GM18870 (cell line): ENCODE results near the gene CHD6.

Experiments
- ATAC-seq: cut with Tn5 transposase; IDR thresholded peaks from one replicate; pipeline ENCODE4 v1.9.1; 2021; ENCODE audit warnings: moderate library complexity; ENCODE audit not compliant: unreplicated experiment

Gene CHD6

DNA sequence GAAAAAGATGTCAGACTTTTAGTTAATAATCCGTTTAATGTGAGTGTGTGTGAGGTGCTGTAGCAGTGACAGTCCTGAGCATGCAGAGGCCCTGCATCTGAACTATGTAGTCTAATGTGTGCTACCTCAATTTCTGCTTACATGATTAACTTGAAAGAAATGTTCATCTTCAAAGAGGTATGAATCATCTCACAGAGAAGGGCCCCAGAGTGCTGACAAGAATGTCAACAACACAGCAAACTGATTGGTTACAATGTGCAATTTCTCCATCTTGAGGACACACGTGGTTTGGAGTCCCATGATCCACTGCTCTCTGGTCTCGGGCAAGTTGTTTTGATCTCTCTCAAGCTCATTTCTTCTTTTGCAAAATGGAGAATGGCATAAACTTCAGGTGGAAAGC, 189.9 kb downstream of the CHD6 start:
- no peak for ATAC-seq

DNA sequence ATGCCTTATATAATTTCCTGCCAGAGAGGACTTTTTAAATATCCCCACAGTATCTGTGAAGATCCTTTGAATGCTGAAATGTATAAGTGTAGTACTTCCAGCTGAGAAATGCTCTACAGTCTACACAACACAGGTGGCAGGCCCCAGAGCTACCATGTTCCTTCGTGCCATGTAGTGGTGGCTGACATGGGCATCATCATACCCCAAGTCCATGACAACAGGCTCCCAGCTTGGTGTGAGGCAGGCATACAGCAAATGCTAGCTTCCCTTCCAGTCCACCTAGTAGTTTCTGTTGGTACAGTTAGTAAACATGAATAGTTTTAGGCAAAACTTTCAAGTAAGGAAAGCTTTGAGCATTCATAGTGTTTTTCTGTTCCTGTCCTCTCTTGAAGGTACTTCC, 190.3 kb downstream of the CHD6 start:
- ATAC-seq: no peak

DNA sequence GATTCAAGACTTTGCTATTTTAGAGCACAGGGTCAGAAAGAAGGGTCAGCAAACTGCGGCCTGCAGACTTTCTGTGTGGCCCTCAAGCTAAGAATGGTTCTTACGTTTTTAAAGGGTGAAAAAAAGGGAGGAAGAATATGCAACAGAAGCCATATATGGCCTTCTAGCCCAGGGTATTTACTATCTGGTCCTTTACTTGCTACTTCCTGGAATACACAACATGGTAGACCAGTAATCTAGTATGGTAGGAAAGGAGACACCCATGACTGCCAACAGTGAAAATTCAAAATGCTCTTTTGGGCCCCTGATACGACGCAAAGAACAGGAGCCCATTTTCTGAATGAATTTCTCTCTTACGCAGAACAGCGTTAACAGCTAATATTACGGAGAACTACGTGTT, 191.2 kb downstream of the CHD6 start:
- ATAC-seq: no peak

DNA sequence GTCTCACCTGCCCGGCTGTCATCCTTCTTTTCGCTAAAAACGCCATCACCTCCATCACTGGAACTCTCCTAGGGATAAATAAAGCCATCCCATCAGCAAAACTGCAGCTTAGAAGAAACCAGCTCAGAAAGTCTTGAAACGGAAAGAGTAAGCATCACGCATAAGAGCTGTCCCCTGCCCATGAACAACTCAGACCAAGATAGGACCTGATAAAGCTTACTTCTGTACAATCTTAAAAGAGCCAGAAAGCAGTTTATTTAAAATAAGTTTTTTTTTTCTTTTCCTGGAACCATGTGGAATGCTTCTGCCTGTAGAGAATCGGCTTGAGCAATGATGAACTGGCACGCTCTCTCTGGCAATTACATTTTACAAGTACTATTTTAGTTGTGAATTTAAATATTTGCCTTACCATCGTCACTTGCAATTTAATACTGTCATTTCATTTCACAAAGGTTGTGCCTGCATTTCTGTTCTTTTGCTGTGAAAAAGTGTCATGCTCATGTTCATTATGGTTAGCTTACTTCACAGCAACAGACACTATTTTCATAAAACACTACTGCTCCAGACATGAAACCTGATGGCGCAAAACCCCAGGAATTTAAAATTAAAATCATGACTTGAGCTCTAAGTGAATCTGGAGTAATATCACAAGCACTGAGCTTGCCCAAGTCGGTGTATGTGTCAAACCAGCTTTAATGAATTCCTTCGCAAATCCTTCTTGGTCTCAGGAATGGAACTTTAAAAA, 191.9 kb downstream of the CHD6 start:
- no peak for ATAC-seq

DNA sequence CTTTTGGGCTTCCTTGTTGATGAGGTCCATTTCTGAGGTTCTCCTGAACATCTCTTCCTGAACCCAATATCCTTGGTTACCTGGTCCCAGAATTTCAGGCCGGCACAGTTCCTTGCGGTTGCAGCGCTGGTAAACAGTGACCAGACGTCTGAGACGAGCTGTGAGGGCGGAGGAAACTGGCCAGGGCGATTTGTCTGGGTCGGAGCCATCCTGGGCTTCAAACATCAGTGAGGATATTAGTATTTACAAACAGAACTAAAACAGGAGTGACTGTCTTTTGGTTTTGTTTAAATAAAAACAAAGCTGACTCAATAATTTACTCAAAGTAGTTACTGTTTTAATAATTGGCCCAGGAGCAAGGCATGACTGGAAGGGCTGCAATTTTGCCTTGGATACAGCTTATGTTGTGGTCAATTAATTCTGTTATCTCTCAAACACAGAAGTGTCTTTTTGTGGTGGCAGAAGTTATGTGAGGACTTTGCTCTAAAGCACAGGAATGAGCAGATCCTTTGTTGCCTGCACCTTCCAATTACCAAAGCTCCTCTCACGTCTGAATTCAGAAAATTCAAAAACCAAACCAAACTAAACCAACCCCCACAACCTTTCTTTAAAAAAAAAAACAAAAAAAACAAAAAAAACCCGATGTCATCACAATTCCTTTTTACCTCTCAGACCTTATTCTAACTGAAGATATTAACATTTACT, 192.8 kb downstream of the CHD6 start:
- ATAC-seq: no peak

DNA sequence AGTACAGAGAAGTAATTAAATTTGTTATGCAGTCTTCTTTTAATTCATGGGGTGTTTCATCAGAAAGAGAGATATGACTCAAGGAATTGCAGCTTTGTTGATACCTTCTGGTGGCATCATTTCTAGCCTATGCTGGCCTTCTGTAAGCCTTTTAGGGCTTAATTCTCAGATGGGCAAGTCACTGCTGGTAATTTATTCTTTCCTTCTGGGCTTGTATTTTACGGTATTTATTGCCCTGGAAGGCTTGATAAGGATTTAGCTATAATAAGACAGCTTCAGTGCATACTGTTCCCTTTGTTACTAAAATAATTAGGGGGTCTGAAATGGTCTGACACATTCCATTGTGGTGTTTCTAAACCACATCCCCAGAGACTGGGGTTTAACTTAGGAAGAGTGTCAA, 193.6 kb downstream of the CHD6 start:
- ATAC-seq: no peak

DNA sequence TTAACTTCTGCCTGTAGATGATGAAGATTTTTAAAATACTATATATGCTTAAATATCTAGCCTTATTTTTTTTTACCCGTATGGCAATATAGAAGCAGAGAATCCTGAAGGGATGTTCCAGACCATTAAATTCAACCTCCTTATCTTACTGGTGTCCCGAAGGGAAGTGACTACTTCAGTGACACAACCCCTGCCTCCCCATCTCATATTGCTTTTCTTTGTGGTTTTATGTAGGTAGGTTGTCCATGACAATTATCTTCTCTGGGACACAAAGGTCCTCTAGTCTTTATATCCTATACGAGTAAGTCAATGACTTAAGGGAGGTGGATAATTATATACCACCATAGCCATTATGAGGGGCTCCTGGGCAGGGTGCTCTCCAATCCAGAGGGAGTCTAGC, 194.2 kb downstream of the CHD6 start:
- ATAC-seq: no peak

DNA sequence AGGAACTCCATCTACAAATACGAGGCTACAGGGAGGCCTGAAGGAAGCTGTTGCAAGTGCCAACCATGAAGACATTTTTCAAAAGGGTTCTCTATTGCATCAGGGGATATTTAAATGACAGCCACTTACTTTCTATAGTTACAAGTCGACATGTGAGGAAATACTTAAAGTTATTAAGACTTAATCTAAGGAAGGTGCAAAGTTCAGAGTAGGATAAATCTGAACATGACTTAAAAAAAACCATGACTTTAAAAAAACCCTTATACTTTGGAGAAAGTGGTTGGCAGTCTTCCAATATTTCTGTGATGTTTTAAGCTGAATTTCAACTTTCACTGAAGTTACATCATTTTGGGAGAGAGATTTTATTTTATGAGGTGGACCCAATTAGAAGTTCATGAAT, 195.2 kb downstream of the CHD6 start:
- ATAC-seq: no peak

DNA sequence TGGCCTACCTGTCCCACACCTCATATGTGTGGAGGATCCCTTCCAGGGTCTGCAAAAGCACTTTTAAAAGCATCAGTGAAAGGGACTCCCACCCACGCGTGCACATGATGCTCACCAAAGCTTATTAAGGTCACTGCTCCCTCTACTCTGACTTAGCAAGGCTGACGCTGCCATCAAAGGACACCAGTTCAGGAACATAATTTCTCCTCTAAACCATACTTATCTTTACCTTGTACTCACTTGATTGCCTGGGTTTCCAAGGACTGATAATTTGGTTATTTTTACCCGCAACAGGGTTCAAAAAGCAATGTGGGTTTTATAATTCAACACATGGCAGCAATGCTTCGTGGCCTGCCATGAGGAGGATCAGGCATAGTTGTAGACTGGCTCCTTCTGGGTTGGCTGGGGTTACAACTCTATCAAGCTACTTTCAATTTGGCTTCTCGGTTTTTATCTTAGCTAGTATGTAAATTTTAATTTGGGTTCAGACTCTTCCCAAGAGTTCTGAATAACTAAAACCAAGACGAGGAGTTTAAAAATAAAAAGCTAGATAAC, 199.4 kb downstream of the CHD6 start:
- no peak for ATAC-seq

DNA sequence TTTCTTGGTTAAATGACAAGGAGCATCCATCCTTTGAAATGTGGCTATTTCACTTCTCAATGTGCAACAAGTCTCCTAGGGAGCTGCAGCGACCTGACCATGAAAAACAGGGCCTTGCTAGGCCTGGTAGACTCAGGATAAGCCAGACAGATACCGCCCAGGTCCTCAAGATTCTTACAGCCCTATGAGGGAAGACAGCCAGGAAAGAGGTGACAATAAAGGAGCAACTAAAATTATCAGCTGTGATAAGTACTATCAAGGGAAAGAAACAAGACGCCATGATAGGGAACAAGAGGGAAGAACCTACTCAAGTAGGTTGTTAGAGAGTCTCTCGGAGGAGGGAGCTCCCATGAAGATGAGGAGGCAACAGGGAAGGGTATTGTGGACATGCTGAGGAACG, 200.1 kb downstream of the CHD6 start:
- ATAC-seq: no peak

DNA sequence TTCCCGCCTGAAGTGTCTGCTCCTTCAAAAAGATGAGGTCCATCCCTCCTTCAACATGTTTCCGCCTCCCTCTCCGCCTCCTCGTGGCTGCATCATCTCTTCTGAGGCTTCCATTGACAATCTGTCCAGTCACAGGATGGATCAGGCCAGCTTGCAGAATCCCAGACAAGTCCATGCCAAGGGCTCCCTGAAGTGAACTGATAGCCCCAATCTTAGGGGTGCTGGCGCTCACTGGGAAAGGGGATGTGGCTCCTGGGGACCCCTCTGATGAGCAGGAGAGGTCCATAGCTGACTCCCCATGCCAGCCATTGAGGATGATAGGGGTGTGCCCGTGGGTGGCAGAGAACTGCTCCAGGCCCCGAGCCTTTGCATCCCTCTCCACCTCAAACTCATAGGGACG, 203.0 kb downstream of the CHD6 start:
- no peak for ATAC-seq

DNA sequence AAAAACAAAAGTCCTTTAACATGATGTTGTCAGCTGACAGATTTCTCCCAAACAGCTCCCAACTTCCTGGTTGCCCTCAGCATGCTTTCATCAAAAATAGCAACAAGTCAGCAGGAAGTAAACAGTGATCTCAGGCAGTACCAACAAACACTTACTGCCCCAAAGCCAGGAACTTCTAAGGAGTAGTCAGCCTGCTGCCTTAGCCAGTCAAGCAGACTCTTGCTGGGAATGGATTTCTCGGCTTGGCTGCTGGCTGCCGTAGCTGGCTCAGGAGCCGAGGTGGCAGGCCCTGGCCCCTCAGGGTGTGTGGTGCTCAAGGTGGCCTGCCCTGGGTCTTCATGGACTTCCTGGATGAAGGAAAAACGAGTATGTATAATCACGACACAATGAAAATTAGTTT, 205.0 kb downstream of the CHD6 start:
- no peak for ATAC-seq

DNA sequence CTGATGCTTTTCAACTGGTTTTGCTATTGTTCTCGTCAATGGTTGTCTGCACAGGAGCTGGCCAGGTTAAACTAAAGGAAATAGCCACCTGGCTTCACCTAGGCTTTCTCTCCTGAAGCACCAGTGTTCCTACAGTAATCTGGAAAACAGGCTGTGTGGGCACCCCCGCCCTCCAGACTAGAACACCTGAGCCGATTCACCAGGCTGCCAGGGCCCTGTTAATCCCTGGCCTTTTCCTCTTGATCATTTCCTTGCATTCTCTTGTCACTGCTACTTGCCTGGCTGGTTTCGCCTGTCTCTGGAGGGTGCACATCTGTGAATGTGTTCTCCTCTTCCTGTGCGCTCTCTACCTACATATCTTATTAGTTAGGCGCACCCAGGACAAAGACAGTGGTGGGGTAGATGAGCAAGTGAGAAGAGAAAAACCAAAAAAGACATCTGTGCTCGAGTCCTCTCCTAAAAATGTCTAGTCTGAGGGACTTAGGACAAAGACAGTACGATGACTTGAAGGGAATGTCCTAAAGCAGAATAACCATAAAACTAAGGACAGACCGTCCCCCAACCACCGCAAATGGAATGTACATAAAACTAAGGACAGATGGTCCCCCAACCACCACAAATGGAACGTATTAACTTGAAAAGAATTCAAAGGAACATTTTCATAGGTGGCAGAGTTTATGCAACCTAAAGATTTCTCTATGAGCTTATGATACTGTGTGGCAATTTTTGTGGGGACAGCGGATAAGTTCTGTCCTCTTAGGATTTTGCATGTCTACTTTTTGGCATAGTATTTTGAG, 205.7 kb downstream of the CHD6 start:
- no peak for ATAC-seq

DNA sequence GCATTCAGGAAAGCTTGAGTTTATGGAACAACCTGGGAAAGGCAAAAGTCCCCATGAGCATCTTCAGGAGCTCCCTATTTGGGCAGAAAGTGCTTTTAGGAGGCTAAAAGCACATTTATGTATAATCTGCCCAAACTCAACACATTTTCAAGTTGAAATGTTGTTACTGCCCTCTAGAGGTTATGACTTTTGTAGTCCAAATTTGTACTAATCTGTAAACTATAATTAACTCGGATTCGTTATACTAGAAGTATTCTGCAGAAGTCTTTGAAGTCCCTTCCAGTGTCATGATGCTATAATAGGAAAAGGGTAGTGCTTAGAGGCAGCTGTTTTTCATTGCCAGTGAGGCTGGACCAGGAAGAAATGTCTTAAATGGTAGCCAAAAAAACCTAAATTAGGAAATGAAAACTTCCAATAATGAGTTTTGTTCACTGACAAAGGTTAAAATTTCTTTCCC, 206.8 kb downstream of the CHD6 start:
- ATAC-seq: no peak

DNA sequence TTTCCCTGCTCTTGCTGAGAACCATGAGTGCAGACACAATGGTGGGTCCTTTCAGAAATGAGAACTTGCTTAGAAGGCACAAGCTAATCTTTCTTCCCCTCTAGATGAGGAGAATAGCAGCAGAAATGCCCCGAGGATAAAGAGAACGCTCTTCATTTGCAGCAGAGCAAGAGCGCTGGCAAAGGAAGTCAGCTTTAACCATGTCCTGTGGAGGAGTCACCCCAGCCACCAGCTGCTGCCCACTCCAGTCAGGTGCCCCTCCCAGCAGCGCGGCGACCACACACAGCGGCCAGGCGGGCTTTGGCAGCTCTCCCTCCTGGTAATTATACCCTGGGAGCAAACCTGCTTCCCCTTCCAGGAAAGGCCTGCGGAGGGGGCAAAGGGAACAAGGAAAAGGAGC, 209.2 kb downstream of the CHD6 start:
- ATAC-seq: no peak

DNA sequence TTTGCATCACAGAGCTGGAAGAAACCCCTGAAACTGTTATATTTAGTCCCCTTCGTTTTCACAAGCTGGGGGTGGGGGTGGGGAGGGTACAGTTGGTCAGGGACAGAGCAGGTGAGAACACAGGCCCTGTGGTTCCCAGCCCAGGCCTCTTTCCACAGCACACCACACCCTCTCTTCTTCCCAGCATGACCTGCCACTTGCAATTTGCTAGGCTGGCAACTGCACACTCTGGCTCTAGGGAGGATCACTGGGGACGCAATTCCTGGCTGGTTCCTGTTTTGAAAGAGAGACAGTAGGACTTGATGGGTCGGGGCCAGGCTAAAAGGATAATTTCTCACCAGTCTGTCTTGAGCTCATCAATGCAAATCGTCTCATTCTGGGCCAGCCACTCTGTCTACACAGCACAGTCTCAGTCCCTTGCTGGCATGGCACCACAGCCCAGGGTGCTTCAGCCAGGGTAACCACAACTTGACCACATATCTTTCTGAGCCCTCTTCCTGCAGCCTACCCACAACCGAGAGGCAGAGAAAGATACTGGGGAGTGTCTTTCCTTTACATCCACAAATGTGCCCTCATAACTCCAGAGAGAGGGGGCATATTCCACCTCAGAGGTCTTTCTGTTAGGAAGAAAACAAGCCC, 209.9 kb downstream of the CHD6 start:
- ATAC-seq: no peak

DNA sequence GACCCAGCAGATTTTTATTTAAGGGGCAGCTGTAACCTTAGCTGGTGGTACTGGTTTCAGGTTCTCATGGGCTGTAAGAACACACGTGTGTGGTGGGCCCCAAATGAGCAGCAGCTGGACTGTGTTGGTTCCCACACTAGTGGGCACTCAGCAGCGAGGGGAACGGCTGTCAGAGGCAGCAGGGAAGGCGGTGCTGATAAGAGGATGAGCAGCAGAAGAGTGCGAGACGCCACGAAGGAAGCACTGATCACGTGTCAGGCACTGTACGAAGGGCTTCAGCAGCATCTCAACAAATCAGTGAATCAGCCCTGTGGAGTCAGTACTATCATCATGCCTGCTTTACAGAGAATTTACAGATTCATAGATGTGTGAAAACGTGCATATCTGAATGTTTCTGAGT, 210.6 kb downstream of the CHD6 start:
- ATAC-seq: no peak

DNA sequence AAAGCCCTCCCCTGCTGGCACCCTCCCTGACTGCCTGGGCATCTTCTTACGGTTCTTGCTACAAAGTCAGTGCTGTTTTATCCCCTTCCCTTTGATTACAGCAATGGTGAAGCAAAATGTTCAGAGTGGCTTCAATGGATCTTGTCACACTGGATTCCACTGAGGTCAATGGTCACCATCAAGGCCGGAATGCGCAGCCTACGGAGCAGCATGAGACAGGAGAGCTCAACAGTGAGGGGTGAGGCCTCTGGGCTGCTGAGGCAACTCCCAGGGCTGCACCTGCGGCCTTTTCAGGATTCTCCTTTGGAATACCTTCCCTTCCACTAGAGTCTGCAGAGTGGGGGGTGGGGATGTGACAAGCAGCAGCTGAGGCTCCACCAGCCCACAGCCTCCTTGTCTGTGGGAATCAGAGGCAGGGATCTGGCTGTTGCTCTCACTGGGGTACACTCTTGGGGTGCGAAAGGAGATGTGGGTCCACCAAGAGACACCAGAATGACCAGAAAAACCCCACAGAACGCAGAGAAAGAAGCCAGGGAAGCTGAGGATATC, 211.2 kb downstream of the CHD6 start:
- ATAC-seq: no peak

DNA sequence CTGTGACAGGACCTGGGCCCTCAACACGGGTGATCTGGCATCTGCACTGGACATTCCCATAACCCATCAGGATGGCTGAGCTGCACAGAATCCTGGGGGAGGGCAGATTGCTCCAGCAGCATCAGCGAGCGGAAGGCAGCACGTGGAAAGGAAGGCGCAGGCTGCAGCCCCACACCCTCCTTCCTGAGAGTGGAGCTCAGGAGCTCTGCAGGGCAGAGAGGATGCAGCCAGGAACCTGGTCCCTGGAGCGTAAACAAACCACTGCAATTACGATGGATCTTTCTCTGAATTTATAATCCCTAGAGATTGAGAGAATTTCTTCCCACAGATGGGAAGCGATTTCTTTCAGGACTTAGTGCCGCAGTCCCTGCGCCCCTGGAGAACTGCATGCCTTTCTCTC, 211.8 kb downstream of the CHD6 start:
- no peak for ATAC-seq

DNA sequence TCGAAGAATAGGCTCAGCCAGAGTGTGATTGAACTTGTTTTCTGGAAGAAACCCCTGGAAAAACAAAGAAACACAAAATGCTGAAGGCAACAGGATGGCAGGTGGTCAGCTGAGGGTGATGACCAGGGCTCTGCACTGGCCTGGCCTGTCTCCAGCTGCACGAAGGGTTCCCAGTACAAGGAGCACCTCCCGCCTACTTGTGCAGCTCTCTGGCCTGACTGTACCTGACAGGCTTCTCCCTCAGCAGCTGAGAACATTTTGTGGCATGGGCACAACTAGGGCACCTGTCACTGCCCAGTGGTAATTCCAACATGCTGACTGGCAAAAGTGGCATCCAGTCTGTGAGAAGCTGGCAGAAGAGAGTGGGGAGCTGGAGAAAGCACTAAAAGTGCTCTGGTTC, 212.7 kb downstream of the CHD6 start:
- no peak for ATAC-seq

DNA sequence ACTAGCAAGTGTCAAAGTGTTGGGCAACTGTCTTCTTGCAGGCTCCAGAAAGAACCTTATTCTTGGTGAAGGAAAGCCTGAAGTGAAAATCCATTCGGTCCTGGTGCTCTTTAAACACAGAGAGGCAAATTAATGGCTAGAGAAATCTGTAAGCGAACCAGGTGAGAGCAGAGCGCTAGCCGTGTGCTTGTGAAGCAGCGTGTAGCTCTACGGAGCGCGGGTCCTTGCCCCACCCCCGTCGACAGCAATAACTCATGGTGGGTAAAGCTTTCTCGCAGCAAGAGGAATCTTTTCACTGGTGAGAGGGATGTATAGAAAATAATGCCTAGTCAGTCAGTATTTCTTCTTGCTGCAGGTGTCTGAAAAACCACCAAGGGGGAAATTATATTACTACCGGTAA, 214.6 kb downstream of the CHD6 start:
- ATAC-seq: no peak
